Astrocyte of the spinal cord (primary cell): ENCODE results near the gene TNFRSF19.
A peak's percentile ranks its signal among the peaks of the same experiment; 100 is the strongest.

ENCODE experiments used
- DNase-seq: peaks from one replicate; pipeline ENCODE4 v3.0.0; 2011; ENCODE audit warnings: low read depth, low spot score
- H3K4me3 ChIP-seq: 2 replicates; pipeline ENCODE4 v1.5.1; 2011; ENCODE audit warnings: low read depth, mild to moderate bottlenecking, low read length, moderate library complexity
- CTCF ChIP-seq: IDR thresholded peaks from 2 replicates; pipeline ENCODE4 v1.5.1; 2012; ENCODE audit warnings: low read depth, mild to moderate bottlenecking, low read length, inconsistent platforms
- in situ Hi-C: cut with HindIII; loops from 2 replicates; pipeline ENCODE4 v1.10.0; 2017; ENCODE audit warnings: low sequenced_read_pairs

Gene TNFRSF19

GRCh38 chr13:23667750-23668149 is 97.5 kb downstream of the TNFRSF19 start:
- peak; percentile 10 for TF ChIP-seq CTCF
- DNase-seq, result no peak
- H3K4me3 ChIP-seq, result no peak overlapping the region
- in situ Hi-C loops, result no loop called here

DNA sequence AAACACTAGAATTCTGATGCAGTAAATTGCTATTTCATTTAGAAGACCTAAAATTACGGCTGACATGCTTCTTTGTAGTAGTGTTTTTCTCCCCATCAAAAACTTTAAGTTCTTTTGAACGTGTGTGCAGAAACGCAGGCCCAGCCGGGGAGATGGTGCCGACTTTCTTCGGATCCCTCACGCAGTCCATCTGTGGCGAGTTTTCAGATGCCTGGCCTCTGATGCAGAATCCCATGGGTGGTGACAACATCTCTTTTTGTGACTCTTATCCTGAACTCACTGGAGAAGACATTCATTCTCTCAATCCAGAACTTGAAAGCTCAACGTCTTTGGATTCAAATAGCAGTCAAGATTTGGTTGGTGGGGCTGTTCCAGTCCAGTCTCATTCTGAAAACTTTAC is 98.3 kb downstream of the TNFRSF19 start:
- H3K4me3 ChIP-seq, result no peak overlapping the region
- in situ Hi-C loops, result no loop called here
- no peak for TF ChIP-seq CTCF

GRCh38 chr13:23670793-23671192 is 100.6 kb downstream of the TNFRSF19 start:
- DNase-seq, result no peak
- no peak overlapping the region for H3K4me3 ChIP-seq
- in situ Hi-C loops, result no loop called here
- TF ChIP-seq CTCF, result no peak

More for the DNA sequence above, 98.3 kb downstream of the TNFRSF19 start:
- DNase-seq, result no peak

DNA sequence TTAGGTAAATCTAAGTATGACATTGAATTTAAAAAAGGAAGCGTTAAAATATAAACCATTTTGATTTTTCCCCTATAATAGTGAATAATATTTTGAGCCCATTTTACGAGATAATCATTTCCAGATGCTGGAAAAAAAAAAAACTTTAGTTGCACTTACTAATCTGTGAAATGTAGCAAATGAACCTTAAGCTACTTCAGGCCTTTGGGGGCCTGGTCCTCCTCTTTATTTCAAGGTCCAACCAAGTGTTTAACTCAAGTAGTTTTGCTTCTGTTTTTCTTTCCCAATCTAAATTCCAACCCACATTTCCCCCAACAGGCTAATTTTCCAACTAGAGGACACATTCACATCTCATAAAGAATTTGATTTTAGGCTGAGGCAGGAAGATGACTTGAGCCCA is 101.2 kb downstream of the TNFRSF19 start:
- no peak overlapping the region for H3K4me3 ChIP-seq
- peak; percentile 28 for DNase-seq
- in situ Hi-C loops, result no loop called here
- TF ChIP-seq CTCF, result no peak

DNA sequence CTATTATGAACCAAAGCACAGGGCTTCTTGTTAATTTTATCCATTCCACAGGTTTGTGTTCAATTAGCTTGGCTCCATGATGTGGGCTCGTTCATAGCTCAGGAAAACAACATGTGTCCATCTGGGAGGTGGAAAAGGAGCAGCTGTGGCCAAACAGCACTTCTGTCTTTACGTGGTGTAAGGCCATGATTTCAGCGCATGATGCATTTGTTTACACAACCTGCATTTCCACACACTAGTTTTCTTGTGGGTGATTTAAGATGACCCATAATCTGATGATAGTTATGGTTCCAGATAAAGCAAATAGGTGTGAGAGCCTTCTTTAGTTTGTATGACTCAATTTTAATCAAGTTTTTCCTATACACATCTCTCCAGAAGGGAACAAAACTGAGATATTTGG is 101.7 kb downstream of the TNFRSF19 start:
- in situ Hi-C loops, result no loop called here
- no peak overlapping the region for H3K4me3 ChIP-seq
- peak; percentile 33 for DNase-seq
- no peak for TF ChIP-seq CTCF

DNA sequence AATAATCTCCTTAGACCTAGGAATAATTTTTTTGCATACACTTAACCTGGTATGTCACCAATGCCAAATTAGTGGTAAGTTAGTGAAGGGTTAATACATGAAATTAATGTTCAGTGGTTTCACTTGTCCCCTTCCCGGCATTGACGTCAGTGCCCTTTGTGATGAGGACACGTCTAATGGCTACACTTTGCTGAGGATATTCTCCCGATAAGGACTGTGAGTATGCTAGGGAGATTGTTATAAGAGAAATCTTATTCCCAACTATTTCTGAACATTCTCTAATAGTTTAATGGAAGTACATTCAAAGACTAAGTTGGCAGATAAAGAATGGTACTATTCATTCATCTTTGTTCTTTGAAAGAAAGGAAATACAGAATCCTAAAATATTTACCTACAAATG is 102.4 kb downstream of the TNFRSF19 start:
- no peak for TF ChIP-seq CTCF
- in situ Hi-C loops, result no loop called here
- H3K4me3 ChIP-seq, result no peak overlapping the region
- DNase-seq, result peak; percentile 51

DNA sequence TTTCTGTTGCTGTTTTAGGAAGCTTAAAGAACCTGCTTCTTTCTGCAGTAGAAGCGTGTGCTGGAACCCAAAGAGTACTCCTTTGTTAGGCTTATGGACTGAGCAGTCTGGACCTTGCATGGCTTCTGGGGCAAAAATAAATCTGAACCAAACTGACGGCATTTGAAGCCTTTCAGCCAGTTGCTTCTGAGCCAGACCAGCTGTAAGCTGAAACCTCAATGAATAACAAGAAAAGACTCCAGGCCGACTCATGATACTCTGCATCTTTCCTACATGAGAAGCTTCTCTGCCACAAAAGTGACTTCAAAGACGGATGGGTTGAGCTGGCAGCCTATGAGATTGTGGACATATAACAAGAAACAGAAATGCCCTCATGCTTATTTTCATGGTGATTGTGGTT is 103.1 kb downstream of the TNFRSF19 start:
- in situ Hi-C loops, result no loop called here
- TF ChIP-seq CTCF, result no peak
- peak; percentile 97 for DNase-seq
- H3K4me3 ChIP-seq, result no peak overlapping the region
